SJSA1 (cell line): ENCODE data around the gene STK38. TPM values are rescaled to one million over a fixed set of nuclear protein-coding genes. Genes with fewer than 3 reads are reported as not detected.

Source experiments
- DNase-seq, 2 experiments: peaks; one replicate each; pipeline ENCODE4 v3.0.0-alpha.2; 2015 to 2020; ENCODE audit warnings: low spot score in 2 of 2, low read depth in 1 of 2
- H3K27ac ChIP-seq: fragments of 250-450 bp; sonication (Bioruptor Pico); 2 replicates; pipeline ENCODE4 v1.5.1; 2020; ENCODE audit warnings: mild to moderate bottlenecking, moderate library complexity
- H3K27me3 ChIP-seq: fragments of 250-450 bp; sonication (Bioruptor Pico); replicated peaks from 2 replicates; pipeline ENCODE4 v1.5.1; 2020; ENCODE audit warnings: mild to moderate bottlenecking, moderate library complexity
- H3K36me3 ChIP-seq: fragments of 250-450 bp; sonication (Bioruptor Pico); 2 replicates; pipeline ENCODE4 v1.5.1; 2020; ENCODE audit warnings: mild to moderate bottlenecking
- H3K4me1 ChIP-seq: fragments of 250-450 bp; sonication (Bioruptor Pico); replicated peaks from 2 replicates; pipeline ENCODE4 v1.6.1; 2021; ENCODE audit warnings: mild to moderate bottlenecking
- H3K4me3 ChIP-seq: fragments of 250-450 bp; sonication (Bioruptor Pico); 2 replicates; pipeline ENCODE4 v1.5.1; 2020; ENCODE audit warnings: mild to moderate bottlenecking
- H3K9me3 ChIP-seq: fragments of 250-450 bp; sonication (Bioruptor Pico); replicated peaks from 2 replicates; pipeline ENCODE4 v1.5.1; 2020; ENCODE audit warnings: mild to moderate bottlenecking
- total RNA-seq: library from RNA; depleted of rRNA; stranded (reverse); fragments of >200 nt; shearing (Covaris generic); gene quantifications from 2 replicates; pipeline ENCODE4 v1.2.3, GENCODE V29; 2014

Gene STK38
- total RNA-seq, 1 experiment from 2014 or later: 39.3 TPM

GRCh38 chr6:36524871-36525270 is 22.4 kb downstream of the STK38 start:
- Histone ChIP-seq H3K9me3 (no peaks in the 10 kb centered on the region), H3K27ac (no peak overlapping the region), H3K4me3 (no peak overlapping the region), H3K36me3 (peaks cover 86% of the 10 kb centered on the region), H3K4me1 (no peaks in the 10 kb centered on the region), H3K27me3 (no peaks in the 10 kb centered on the region)
- DNase-seq: no peak

GRCh38 chr6:36523936-36524499 is 23.3 kb downstream of the STK38 start:
- peaks cover 86% of the 10 kb centered on the region for H3K36me3 ChIP-seq
- no peak overlapping the region for H3K4me3 ChIP-seq
- no peaks in the 10 kb centered on the region for H3K27me3 ChIP-seq
- no peak overlapping the region for H3K27ac ChIP-seq
- H3K4me1 ChIP-seq: no peaks in the 10 kb centered on the region
- H3K9me3 ChIP-seq: no peaks in the 10 kb centered on the region
- DNase-seq: no peak

- no peaks in the 10 kb centered on the region for H3K9me3 ChIP-seq
- H3K27ac ChIP-seq: no peak overlapping the region
- H3K27me3 ChIP-seq: no peaks in the 10 kb centered on the region
- DNase-seq: no peak
- H3K36me3 ChIP-seq: peaks cover 86% of the 10 kb centered on the region
- H3K4me3 ChIP-seq: no peak overlapping the region
- H3K4me1 ChIP-seq: no peaks in the 10 kb centered on the region
Measured at GRCh38 chr6:36523451-36523850, 23.8 kb downstream of the STK38 start.

- Histone ChIP-seq H3K9me3 (no peaks in the 10 kb centered on the region), H3K36me3 (peaks cover 88% of the 10 kb centered on the region), H3K4me3 (no peak overlapping the region), H3K27ac (no peak overlapping the region), H3K4me1 (peaks cover 9% of the 10 kb centered on the region), H3K27me3 (no peaks in the 10 kb centered on the region)
- DNase-seq: no peak
Measured at GRCh38 chr6:36519352-36519751, 27.9 kb downstream of the STK38 start.

- Histone ChIP-seq H3K4me1 (peaks cover 9% of the 10 kb centered on the region), H3K9me3 (no peaks in the 10 kb centered on the region), H3K27ac (no peak overlapping the region), H3K4me3 (no peak overlapping the region), H3K27me3 (no peaks in the 10 kb centered on the region), H3K36me3 (peaks cover 89% of the 10 kb centered on the region)
- no peak for DNase-seq
Measured at GRCh38 chr6:36517408-36517807, 29.9 kb downstream of the STK38 start.

- no peaks in the 10 kb centered on the region for H3K27me3 ChIP-seq
- H3K27ac ChIP-seq: no peak overlapping the region
- peaks cover 89% of the 10 kb centered on the region for H3K36me3 ChIP-seq
- H3K9me3 ChIP-seq: no peaks in the 10 kb centered on the region
- H3K4me3 ChIP-seq: no peak overlapping the region
- peaks cover 9% of the 10 kb centered on the region for H3K4me1 ChIP-seq
- DNase-seq: no peak
Measured at GRCh38 chr6:36516988-36517387, 30.3 kb downstream of the STK38 start.

GRCh38 chr6:36516559-36516958 is 30.7 kb downstream of the STK38 start:
- Histone ChIP-seq H3K27ac (no peak overlapping the region), H3K9me3 (no peaks in the 10 kb centered on the region), H3K36me3 (peaks cover 89% of the 10 kb centered on the region), H3K4me3 (no peak overlapping the region), H3K27me3 (no peaks in the 10 kb centered on the region), H3K4me1 (peaks cover 9% of the 10 kb centered on the region)
- no peak for DNase-seq

- Histone ChIP-seq H3K4me1 (peaks cover 9% of the 10 kb centered on the region), H3K27ac (no peak overlapping the region), H3K4me3 (no peak overlapping the region), H3K9me3 (no peaks in the 10 kb centered on the region), H3K36me3 (peaks cover 89% of the 10 kb centered on the region), H3K27me3 (no peaks in the 10 kb centered on the region)
- DNase-seq: peak in 1 of 2 experiments; percentile 18
Measured at GRCh38 chr6:36515844-36516243, 31.4 kb downstream of the STK38 start.

GRCh38 chr6:36514554-36515456 is 32.5 kb downstream of the STK38 start:
- Histone ChIP-seq H3K36me3 (peaks cover 89% of the 10 kb centered on the region), H3K27me3 (no peaks in the 10 kb centered on the region), H3K4me1 (peaks cover 9% of the 10 kb centered on the region), H3K27ac (no peak overlapping the region), H3K9me3 (no peaks in the 10 kb centered on the region), H3K4me3 (no peak overlapping the region)
- DNase-seq: no peak

- H3K36me3 ChIP-seq: peaks cover 92% of the 10 kb centered on the region
- H3K9me3 ChIP-seq: no peaks in the 10 kb centered on the region
- no peak overlapping the region for H3K27ac ChIP-seq
- no peak for DNase-seq
- H3K4me3 ChIP-seq: no peak overlapping the region
- no peaks in the 10 kb centered on the region for H3K27me3 ChIP-seq
- peaks cover under 1% of the 10 kb centered on the region for H3K4me1 ChIP-seq
Measured at GRCh38 chr6:36510365-36510764, 36.9 kb downstream of the STK38 start.

- no peak for DNase-seq
- Histone ChIP-seq H3K27ac (no peak overlapping the region), H3K4me3 (no peak overlapping the region), H3K27me3 (no peaks in the 10 kb centered on the region), H3K36me3 (peaks cover 92% of the 10 kb centered on the region), H3K4me1 (no peaks in the 10 kb centered on the region), H3K9me3 (no peaks in the 10 kb centered on the region)
Measured at GRCh38 chr6:36508532-36508931, 38.7 kb downstream of the STK38 start.

- Histone ChIP-seq H3K27me3 (no peaks in the 10 kb centered on the region), H3K36me3 (peaks cover 89% of the 10 kb centered on the region), H3K27ac (no peak overlapping the region), H3K9me3 (no peaks in the 10 kb centered on the region), H3K4me3 (no peak overlapping the region), H3K4me1 (no peaks in the 10 kb centered on the region)
- DNase-seq: no peak
Measured at GRCh38 chr6:36506611-36507010, 40.7 kb downstream of the STK38 start.

- H3K4me1 ChIP-seq: no peaks in the 10 kb centered on the region
- H3K27ac ChIP-seq: no peak overlapping the region
- no peak overlapping the region for H3K4me3 ChIP-seq
- no peak for DNase-seq
- H3K9me3 ChIP-seq: no peaks in the 10 kb centered on the region
- no peaks in the 10 kb centered on the region for H3K27me3 ChIP-seq
- peaks cover 86% of the 10 kb centered on the region for H3K36me3 ChIP-seq
Measured at GRCh38 chr6:36505744-36506534, 41.3 kb downstream of the STK38 start.

- no peak for DNase-seq
- no peaks in the 10 kb centered on the region for H3K4me1 ChIP-seq
- peaks cover 84% of the 10 kb centered on the region for H3K36me3 ChIP-seq
- H3K27me3 ChIP-seq: no peaks in the 10 kb centered on the region
- no peak overlapping the region for H3K27ac ChIP-seq
- no peaks in the 10 kb centered on the region for H3K9me3 ChIP-seq
- no peak overlapping the region for H3K4me3 ChIP-seq
Measured at GRCh38 chr6:36504982-36505381, 42.3 kb downstream of the STK38 start.
